ENCODE data around the gene PRKCH.

GRCh38 chr14:61350427-61351270, 29.3 kb downstream of the PRKCH start:
- TF ChIP-seq, protein P1, sequence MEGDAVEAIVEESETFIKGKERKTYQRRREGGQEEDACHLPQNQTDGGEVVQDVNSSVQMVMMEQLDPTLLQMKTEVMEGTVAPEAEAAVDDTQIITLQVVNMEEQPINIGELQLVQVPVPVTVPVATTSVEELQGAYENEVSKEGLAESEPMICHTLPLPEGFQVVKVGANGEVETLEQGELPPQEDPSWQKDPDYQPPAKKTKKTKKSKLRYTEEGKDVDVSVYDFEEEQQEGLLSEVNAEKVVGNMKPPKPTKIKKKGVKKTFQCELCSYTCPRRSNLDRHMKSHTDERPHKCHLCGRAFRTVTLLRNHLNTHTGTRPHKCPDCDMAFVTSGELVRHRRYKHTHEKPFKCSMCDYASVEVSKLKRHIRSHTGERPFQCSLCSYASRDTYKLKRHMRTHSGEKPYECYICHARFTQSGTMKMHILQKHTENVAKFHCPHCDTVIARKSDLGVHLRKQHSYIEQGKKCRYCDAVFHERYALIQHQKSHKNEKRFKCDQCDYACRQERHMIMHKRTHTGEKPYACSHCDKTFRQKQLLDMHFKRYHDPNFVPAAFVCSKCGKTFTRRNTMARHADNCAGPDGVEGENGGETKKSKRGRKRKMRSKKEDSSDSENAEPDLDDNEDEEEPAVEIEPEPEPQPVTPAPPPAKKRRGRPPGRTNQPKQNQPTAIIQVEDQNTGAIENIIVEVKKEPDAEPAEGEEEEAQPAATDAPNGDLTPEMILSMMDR (IDR thresholded peaks at IDR 0.05; ENCODE audit: extremely low read depth in 1 of 2, insufficient read depth in 1 of 2, low read depth in 1 of 2, low read length in 2 of 2), result no peak
- TF ChIP-seq EZH2 (IDR thresholded peaks at IDR 0.05; ENCODE audit: borderline replicate concordance, low read depth, low read length, severe bottlenecking) (no peak), MAX (IDR thresholded peaks at IDR 0.05; ENCODE audit: insufficient read depth, insufficient read length) (no peak), POLR2AphosphoS5 (IDR thresholded peaks at IDR 0.05; ENCODE audit: insufficient read depth, low read depth, low read length) (no peak), JUN (IDR thresholded peaks at IDR 0.05; ENCODE audit: borderline replicate concordance, insufficient read depth, insufficient read length, low read depth) (no peak), POLR2A (IDR thresholded peaks at IDR 0.05; ENCODE audit: low read depth, low read length) (no peak), MYC (IDR thresholded peaks at IDR 0.05; ENCODE audit: low read depth, low read length) (no peak)
